Endodermal cell (in vitro differentiated cells): Measurements from ENCODE around the gene ZCCHC14. TPM values are rescaled to one million over a fixed set of nuclear protein-coding genes. Genes with fewer than 3 reads are reported as not detected.
A peak's percentile ranks its signal among the peaks of the same experiment; 100 is the strongest.

ENCODE experiments used
- DNase-seq: peaks from one replicate; pipeline ENCODE4 v3.0.0-alpha.2; 2017
- H3K27ac ChIP-seq: 2 replicates; pipeline ENCODE4 v1.5.1; 2013; ENCODE audit warnings: mild to moderate bottlenecking, low read depth, low read length, moderate library complexity
- H3K27me3 ChIP-seq: 2 replicates; pipeline ENCODE4 v1.6.1; 2013; ENCODE audit warnings: mild to moderate bottlenecking, low read length, moderate library complexity; ENCODE audit not compliant: insufficient read depth, control insufficient read depth, poor library complexity, severe bottlenecking
- H3K36me3 ChIP-seq: 2 replicates; pipeline ENCODE4 v1.7.0; 2013; ENCODE audit warnings: mild to moderate bottlenecking, low read length, moderate library complexity; ENCODE audit not compliant: control insufficient read depth, insufficient read depth
- H3K4me1 ChIP-seq: one replicate; pipeline ENCODE4 v1.7.0; 2013; ENCODE audit warnings: low read length; ENCODE audit not compliant: control insufficient read depth, insufficient read depth
- H3K4me3 ChIP-seq: 2 replicates; pipeline ENCODE4 v1.5.1; 2013; ENCODE audit warnings: mild to moderate bottlenecking, low read length, moderate library complexity
- H3K9ac ChIP-seq: 2 replicates; pipeline ENCODE4 v1.6.1; 2013; ENCODE audit warnings: mild to moderate bottlenecking, low read length, moderate library complexity; ENCODE audit not compliant: poor library complexity, severe bottlenecking; ENCODE audit errors: extremely low read depth
- H3K9me3 ChIP-seq: 2 replicates; pipeline ENCODE4 v1.6.1; 2013; ENCODE audit warnings: mild to moderate bottlenecking, low read length, moderate library complexity; ENCODE audit not compliant: control insufficient read depth
- H3K27ac Mint-ChIP-seq: 2 replicates; pipeline ENCODE4 v1.8.0; 2020; ENCODE audit warnings: mixed read lengths
- H3K27me3 Mint-ChIP-seq: 2 replicates; pipeline ENCODE4 v1.8.0; 2021; ENCODE audit warnings: mild to moderate bottlenecking, mixed read lengths; ENCODE audit not compliant: insufficient read depth
- H3K36me3 Mint-ChIP-seq: 2 replicates; pipeline ENCODE4 v1.8.0; 2020; ENCODE audit warnings: low read depth, mixed read lengths
- H3K4me1 Mint-ChIP-seq: 2 replicates; pipeline ENCODE4 v1.8.0; 2020; ENCODE audit warnings: mixed read lengths
- H3K4me3 Mint-ChIP-seq: 2 replicates; pipeline ENCODE4 v1.8.0; 2020; ENCODE audit warnings: mild to moderate bottlenecking, moderate library complexity, mixed read lengths
- H3K9me3 Mint-ChIP-seq: 2 replicates; pipeline ENCODE4 v1.8.0; 2020; ENCODE audit warnings: mild to moderate bottlenecking, mixed read lengths
- WGBS, 2 experiments: methylation state at CpG; one replicate each; pipeline versions ENCODE4 v1.1.5 to v1.1.7; 2013; ENCODE audit warnings: missing lambda C conversion rate in 2 of 2, mixed read lengths in 1 of 2; ENCODE audit not compliant: insufficient coverage in 1 of 2, insufficient read length in 1 of 2; 5-methylcytosine and 5-hydroxymethylcytosine counted together
- total RNA-seq, 2 donors: library from RNA; stranded (reverse); fragmentation: NEBNext Ultra II Directional in 1 of 2; extraction: Animal tissue kit (Norgen Biotek cat#: 25700) in 1 of 2; gene quantifications; 2 replicates in 1 of 2; 3 replicates in 1 of 2; pipeline ENCODE4 v1.2.1, GENCODE V29; 2021
- TF ChIP-seq, protein P1 (sequence below): fragments of 200-600 bp; sonication (generic); conservative IDR thresholded peaks from 2 replicates; pipeline ENCODE4 v1.5.0; 2021; ENCODE audit warnings: antibody characterized with exemption, mild to moderate bottlenecking

Gene ZCCHC14
- total RNA-seq, 2 donors from 2014 or later, result 27.3 to 33.7 TPM

DNA sequence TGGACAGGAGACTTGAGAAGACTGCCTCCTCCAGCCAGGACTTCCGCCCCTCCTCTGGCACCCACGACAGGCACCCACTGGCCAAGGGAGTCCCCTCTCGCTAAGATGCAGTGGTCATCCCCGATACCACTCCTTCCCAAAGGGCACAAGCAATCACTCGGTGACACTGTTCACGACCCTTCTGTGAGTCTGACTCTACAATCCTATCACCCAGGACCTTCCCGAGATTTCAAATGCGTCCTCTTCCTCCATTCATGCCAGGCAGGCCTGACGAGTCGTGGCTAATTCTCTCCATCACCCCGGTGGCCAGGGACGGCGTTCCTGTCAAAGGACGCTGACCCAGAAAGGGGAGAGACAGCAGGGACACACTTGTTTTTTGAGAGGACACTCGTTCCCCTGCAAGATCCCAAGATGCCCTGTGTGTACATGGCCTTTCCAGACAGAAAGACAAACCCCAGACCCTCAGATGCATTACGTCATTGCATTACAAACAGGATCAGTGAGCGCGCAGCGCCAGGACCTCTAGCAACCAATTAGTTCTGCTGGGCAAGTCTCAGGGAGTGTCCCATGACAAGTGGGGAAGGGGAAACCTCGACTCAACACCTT is 121.5 kb downstream of the ZCCHC14 start:
- WGBS, 2 experiments, result 91 to 93% methylated on average over 8 to 20 of the region's 20 CpGs
- no peaks in the 10 kb centered on the region for H3K9me3 Mint-ChIP-seq
- DNase-seq, result no peak

DNA sequence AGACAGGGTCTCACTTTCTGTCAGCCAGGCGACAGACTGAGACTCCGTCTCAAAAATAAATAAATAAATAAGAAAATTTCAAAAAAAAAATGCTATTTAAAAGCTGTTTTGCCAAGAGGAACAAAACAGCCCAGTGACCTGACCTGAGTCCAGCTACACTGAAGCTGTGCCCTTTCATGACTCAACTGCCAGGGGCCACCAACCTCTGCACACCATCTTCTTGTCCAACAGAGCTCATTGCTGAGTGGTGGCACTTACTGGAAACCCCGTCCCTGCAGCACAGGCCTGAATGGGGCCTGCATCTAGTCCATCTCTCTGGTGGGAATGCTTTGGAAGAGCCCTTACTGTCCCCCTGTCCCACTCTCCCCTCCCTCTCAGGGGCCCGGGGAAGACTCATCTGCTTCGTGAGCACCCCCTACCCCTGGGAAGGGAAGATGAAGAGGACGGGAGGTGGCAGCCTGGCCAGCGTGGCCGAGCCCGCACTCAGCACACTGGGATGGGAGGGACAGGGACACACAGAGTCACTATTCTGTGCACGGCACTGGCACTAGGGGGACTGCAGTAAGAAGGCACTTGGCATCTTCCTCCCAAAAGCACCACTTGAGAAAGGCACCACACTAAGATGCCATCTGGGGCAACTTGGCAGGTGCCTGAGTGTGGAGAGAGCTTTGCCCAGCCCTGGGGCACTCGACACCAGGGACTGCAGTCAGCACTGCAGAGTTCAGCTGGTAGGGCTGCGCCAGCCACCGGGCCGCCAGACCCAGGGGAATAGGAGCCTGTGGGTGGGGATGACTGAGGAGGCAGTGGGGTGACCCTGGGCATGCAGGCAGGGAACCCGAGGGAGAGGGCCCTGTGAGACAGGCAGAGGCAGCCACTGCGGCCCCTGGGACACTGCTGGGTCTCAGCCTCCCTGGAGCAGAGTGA is 122.8 kb downstream of the ZCCHC14 start:
- Histone ChIP-seq H3K4me1 (no peaks in the 10 kb centered on the region), H3K27me3 (no peaks in the 10 kb centered on the region), H3K36me3 (peaks cover 8% of the 10 kb centered on the region), H3K4me3 (no peak overlapping the region), H3K9me3 (no peaks in the 10 kb centered on the region), H3K9ac (no peak overlapping the region), H3K27ac (no peak overlapping the region)
- Mint-ChIP-seq H3K27ac (peak overlapping the region; percentile 39), H3K36me3 (peaks cover 5% of the 10 kb centered on the region), H3K4me3 (no peak overlapping the region), H3K27me3 (no peaks in the 10 kb centered on the region), H3K9me3 (no peaks in the 10 kb centered on the region), H3K4me1 (no peaks in the 10 kb centered on the region)
- TF ChIP-seq, protein P1, sequence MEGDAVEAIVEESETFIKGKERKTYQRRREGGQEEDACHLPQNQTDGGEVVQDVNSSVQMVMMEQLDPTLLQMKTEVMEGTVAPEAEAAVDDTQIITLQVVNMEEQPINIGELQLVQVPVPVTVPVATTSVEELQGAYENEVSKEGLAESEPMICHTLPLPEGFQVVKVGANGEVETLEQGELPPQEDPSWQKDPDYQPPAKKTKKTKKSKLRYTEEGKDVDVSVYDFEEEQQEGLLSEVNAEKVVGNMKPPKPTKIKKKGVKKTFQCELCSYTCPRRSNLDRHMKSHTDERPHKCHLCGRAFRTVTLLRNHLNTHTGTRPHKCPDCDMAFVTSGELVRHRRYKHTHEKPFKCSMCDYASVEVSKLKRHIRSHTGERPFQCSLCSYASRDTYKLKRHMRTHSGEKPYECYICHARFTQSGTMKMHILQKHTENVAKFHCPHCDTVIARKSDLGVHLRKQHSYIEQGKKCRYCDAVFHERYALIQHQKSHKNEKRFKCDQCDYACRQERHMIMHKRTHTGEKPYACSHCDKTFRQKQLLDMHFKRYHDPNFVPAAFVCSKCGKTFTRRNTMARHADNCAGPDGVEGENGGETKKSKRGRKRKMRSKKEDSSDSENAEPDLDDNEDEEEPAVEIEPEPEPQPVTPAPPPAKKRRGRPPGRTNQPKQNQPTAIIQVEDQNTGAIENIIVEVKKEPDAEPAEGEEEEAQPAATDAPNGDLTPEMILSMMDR, result no peak
- no peak for DNase-seq
- 83 to 88% methylated on average over 10 to 15 of the region's 16 CpGs for WGBS, 2 experiments

More for the DNA sequence above, 121.5 kb downstream of the ZCCHC14 start:
- Histone ChIP-seq H3K9ac (no peak overlapping the region), H3K27ac (peak overlapping the region; percentile 66), H3K9me3 (no peaks in the 10 kb centered on the region), H3K4me1 (no peaks in the 10 kb centered on the region), H3K4me3 (no peak overlapping the region), H3K36me3 (peaks cover 8% of the 10 kb centered on the region), H3K27me3 (no peaks in the 10 kb centered on the region)
- no peaks in the 10 kb centered on the region for H3K4me1 Mint-ChIP-seq
- peak overlapping the region; percentile 12 for H3K27ac Mint-ChIP-seq
- TF ChIP-seq, protein P1, result no peak
- H3K36me3 Mint-ChIP-seq, result peaks cover 3% of the 10 kb centered on the region
- no peak overlapping the region for H3K4me3 Mint-ChIP-seq
- no peaks in the 10 kb centered on the region for H3K27me3 Mint-ChIP-seq

DNA sequence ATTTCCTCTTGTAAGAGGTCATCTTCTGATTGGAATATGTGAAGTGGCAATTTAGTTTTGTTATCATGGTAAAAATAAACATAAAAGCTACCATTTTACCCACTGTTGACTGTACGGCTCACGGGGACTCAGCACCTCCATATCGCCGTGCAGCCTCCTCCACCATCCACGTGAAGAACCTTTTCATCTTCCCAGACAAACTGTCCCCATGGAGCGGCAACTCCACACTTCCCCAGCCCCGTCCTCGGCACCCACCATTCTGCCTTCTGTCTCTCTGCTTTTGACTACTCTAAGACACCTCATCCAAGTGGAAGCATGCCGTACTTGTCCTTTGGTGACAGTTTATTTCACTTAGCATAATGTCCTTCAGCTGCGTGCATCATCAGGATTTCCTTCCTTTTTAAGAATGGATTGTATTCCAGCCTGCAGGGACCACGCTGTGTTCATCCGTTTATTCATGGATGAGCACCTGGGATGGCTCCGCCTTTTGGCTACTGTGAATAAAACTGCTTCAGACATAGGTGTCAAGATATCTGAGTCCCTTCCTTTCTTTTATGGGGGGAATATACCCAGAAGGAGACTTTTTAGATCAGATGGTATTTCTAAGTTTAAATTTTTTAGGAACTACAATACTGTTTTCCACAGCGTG is 123.6 kb downstream of the ZCCHC14 start:
- WGBS, 2 experiments, result 87 to 90% methylated on average over 13 to 14 of the region's 14 CpGs
- no peak for DNase-seq
- Mint-ChIP-seq H3K4me3 (no peak overlapping the region), H3K27ac (no peak overlapping the region), H3K36me3 (peaks cover 5% of the 10 kb centered on the region), H3K9me3 (no peaks in the 10 kb centered on the region), H3K4me1 (no peaks in the 10 kb centered on the region), H3K27me3 (no peaks in the 10 kb centered on the region)
- TF ChIP-seq, protein P1, result no peak
- Histone ChIP-seq H3K4me1 (no peaks in the 10 kb centered on the region), H3K36me3 (peaks cover 8% of the 10 kb centered on the region), H3K4me3 (no peak overlapping the region), H3K9me3 (no peaks in the 10 kb centered on the region), H3K27me3 (no peaks in the 10 kb centered on the region), H3K27ac (no peak overlapping the region), H3K9ac (no peak overlapping the region)
